GM23338 (cell line): Measurements from ENCODE around the gene CRACR2A. TPM values are rescaled to one million over a fixed set of nuclear protein-coding genes. Genes with fewer than 3 reads are reported as not detected.

ENCODE experiments used
- ATAC-seq: fragments of 200-7000 bp; cut with Tn5 transposase; 3 replicates; pipeline ENCODE4 v1.9.1; 2020
- DNase-seq: peaks from one replicate; pipeline ENCODE4 v3.0.0-alpha.2; 2015; ENCODE audit warnings: low spot score
- H2AFZ ChIP-seq: fragments of 200-600 bp; sonication (generic); 2 replicates; pipeline ENCODE4 v1.8.0; 2016; ENCODE audit warnings: antibody characterized with exemption, mild to moderate bottlenecking, moderate library complexity
- H3F3A ChIP-seq: fragments of 200-600 bp; sonication (generic); replicated peaks from 2 replicates; pipeline ENCODE4 v1.8.0; 2017; ENCODE audit warnings: antibody characterized with exemption, mixed run types, low read depth
- H3K27ac ChIP-seq: fragments of 200-600 bp; sonication (generic); 2 replicates; pipeline ENCODE4 v1.6.1; 2016; ENCODE audit warnings: low read depth
- H3K27me3 ChIP-seq: fragments of 200-600 bp; sonication (generic); 2 replicates; pipeline ENCODE4 v1.8.0; 2016; ENCODE audit warnings: mild to moderate bottlenecking, mixed run types, moderate library complexity; ENCODE audit not compliant: insufficient read depth
- H3K36me3 ChIP-seq: fragments of 200-600 bp; sonication (generic); 2 replicates; pipeline ENCODE4 v1.8.0; 2016; ENCODE audit warnings: mild to moderate bottlenecking; ENCODE audit not compliant: insufficient read depth
- H3K4me1 ChIP-seq: fragments of 200-600 bp; sonication (generic); 2 replicates; pipeline ENCODE4 v1.8.0; 2016; ENCODE audit warnings: mild to moderate bottlenecking, moderate library complexity; ENCODE audit not compliant: insufficient read depth
- H3K4me2 ChIP-seq: fragments of 200-600 bp; sonication (generic); 2 replicates; pipeline ENCODE4 v1.7.1; 2017; ENCODE audit warnings: mixed run types
- H3K4me3 ChIP-seq: fragments of 200-600 bp; sonication (generic); 2 replicates; pipeline ENCODE4 v1.6.1; 2016; ENCODE audit warnings: mixed run types
- H3K79me2 ChIP-seq: fragments of 200-600 bp; sonication (generic); replicated peaks from 2 replicates; pipeline ENCODE4 v1.8.0; 2017; ENCODE audit warnings: mild to moderate bottlenecking; ENCODE audit not compliant: insufficient read depth
- H3K9me2 ChIP-seq: fragments of 200-600 bp; sonication (generic); 2 replicates; pipeline ENCODE4 v1.8.0; 2017; ENCODE audit not compliant: insufficient read depth
- H4K20me1 ChIP-seq: fragments of 200-600 bp; sonication (generic); replicated peaks from 2 replicates; pipeline ENCODE4 v1.8.0; 2017; ENCODE audit warnings: mild to moderate bottlenecking; ENCODE audit not compliant: insufficient read depth
- H3K27ac Mint-ChIP-seq: 2 replicates; pipeline ENCODE4 v1.8.0; 2020; ENCODE audit warnings: inconsistent platforms, mild to moderate bottlenecking, moderate library complexity, mixed read lengths
- H3K27me3 Mint-ChIP-seq: 3 replicates; pipeline ENCODE4 v1.8.0; 2022; ENCODE audit warnings: low read depth, mild to moderate bottlenecking, moderate library complexity, mixed read lengths, inconsistent platforms; ENCODE audit not compliant: insufficient read depth, poor library complexity
- H3K36me3 Mint-ChIP-seq: 3 replicates; pipeline ENCODE4 v1.8.0; 2021; ENCODE audit warnings: low read depth, mild to moderate bottlenecking, inconsistent platforms, moderate library complexity, mixed read lengths
- H3K4me1 Mint-ChIP-seq: 3 replicates; pipeline ENCODE4 v1.8.0; 2020; ENCODE audit warnings: mild to moderate bottlenecking, inconsistent platforms, mixed read lengths
- H3K4me3 Mint-ChIP-seq: 3 replicates; pipeline ENCODE4 v1.8.0; 2021; ENCODE audit warnings: moderate library complexity, mild to moderate bottlenecking, inconsistent platforms, mixed read lengths
- H3K9me3 Mint-ChIP-seq: 3 replicates; pipeline ENCODE4 v1.8.0; 2020; ENCODE audit warnings: moderate library complexity, mild to moderate bottlenecking, inconsistent platforms, mixed read lengths
- CREB1 ChIP-seq: fragments of 250-450 bp; sonication (Bioruptor Pico); IDR thresholded peaks from 2 replicates; pipeline ENCODE4 v1.5.0; 2020; ENCODE audit warnings: low read depth, mild to moderate bottlenecking, moderate library complexity
- EZH2 ChIP-seq: fragments of 200-600 bp; sonication (generic); IDR thresholded peaks from one replicate; pipeline ENCODE4 v1.8.0; 2017; ENCODE audit warnings: antibody characterized with exemption, mild to moderate bottlenecking, low read depth; ENCODE audit not compliant: unreplicated experiment
- EZH2phosphoT487 ChIP-seq: fragments of 200-600 bp; sonication (generic); IDR thresholded peaks from one replicate; pipeline ENCODE4 v1.8.1; 2018; ENCODE audit warnings: antibody characterized with exemption; ENCODE audit not compliant: unreplicated experiment
- JUNB ChIP-seq: IDR thresholded peaks from one replicate; pipeline ENCODE4 v1.6.1; 2016; ENCODE audit warnings: antibody characterized with exemption; ENCODE audit not compliant: unreplicated experiment
- NANOG ChIP-seq: IDR thresholded peaks from 2 replicates; pipeline ENCODE4 v1.6.1; 2016; ENCODE audit warnings: antibody characterized with exemption, borderline replicate concordance
- POLR2AphosphoS5 ChIP-seq: IDR thresholded peaks from 2 replicates; pipeline ENCODE4 v1.6.1; 2016; ENCODE audit warnings: antibody characterized with exemption, low read depth
- REST ChIP-seq: IDR thresholded peaks from one replicate; pipeline ENCODE4 v1.6.1; 2018; ENCODE audit warnings: antibody characterized with exemption; ENCODE audit not compliant: unreplicated experiment
- STAT1 ChIP-seq: IDR thresholded peaks from one replicate; pipeline ENCODE4 v1.6.1; 2016; ENCODE audit warnings: antibody characterized with exemption; ENCODE audit not compliant: unreplicated experiment
- ZNF114 ChIP-seq: fragments of 250-450 bp; sonication (Bioruptor Pico); IDR thresholded peaks from 2 replicates; pipeline ENCODE4 v1.5.0; 2020; ENCODE audit warnings: mild to moderate bottlenecking, moderate library complexity
- ZNF331 ChIP-seq: fragments of 250-450 bp; sonication (Bioruptor Pico); IDR thresholded peaks from 2 replicates; pipeline ENCODE4 v1.5.0; 2020; ENCODE audit warnings: low read depth, mild to moderate bottlenecking, moderate library complexity
- polyA plus RNA-seq: library from polyadenylated mRNA; unstranded; fragments of >200 nt; fragmentation: Nextera tagmentation; extraction: Ambion mirVana; gene quantifications from 2 replicates; pipeline ENCODE4 v1.2.1, GENCODE V29; 2016
- total RNA-seq: library from RNA; depleted of rRNA; stranded (reverse); fragments of >200 nt; shearing (Covaris generic); gene quantifications from 2 replicates; pipeline ENCODE4 v1.2.3, GENCODE V29; 2014
- TF ChIP-seq, protein P1 (sequence below): fragments of 250-450 bp; sonication (Bioruptor Pico); IDR thresholded peaks from 2 replicates; pipeline ENCODE4 v1.5.0; 2020; ENCODE audit warnings: mild to moderate bottlenecking, moderate library complexity
- TF ChIP-seq, protein P2 (sequence below): IDR thresholded peaks from 2 replicates; pipeline ENCODE4 v1.6.1; 2016; ENCODE audit warnings: antibody characterized with exemption
- TF ChIP-seq, protein P3 (sequence below), 2 experiments: fragments of 200-600 bp in 1 of 2; sonication (generic) in 1 of 2; conservative IDR thresholded peaks; 2 replicates each; pipeline versions ENCODE4 v1.5.1 to v1.6.1; 2016 to 2017; ENCODE audit warnings: antibody characterized with exemption in 2 of 2, low read depth in 2 of 2, mild to moderate bottlenecking in 2 of 2, moderate library complexity in 1 of 2

The CRACR2A gene
- total and polyA plus RNA-seq, 2 experiments from 2014 or later, result 1.5 to 3.0 TPM

GRCh38 chr12:3795492-3796133 is 42.7 kb upstream of the CRACR2A start:
- TF ChIP-seq EZH2phosphoT487 (no peak), STAT1 (no peak), POLR2AphosphoS5 (no peak), NANOG (no peak), REST (no peak), ZNF331 (no peak), CREB1 (CRISPR knock-in tag) (no peak), JUNB (no peak), EZH2 (no peak), ZNF114 (CRISPR knock-in tag) (no peak)
- TF ChIP-seq, protein P1, sequence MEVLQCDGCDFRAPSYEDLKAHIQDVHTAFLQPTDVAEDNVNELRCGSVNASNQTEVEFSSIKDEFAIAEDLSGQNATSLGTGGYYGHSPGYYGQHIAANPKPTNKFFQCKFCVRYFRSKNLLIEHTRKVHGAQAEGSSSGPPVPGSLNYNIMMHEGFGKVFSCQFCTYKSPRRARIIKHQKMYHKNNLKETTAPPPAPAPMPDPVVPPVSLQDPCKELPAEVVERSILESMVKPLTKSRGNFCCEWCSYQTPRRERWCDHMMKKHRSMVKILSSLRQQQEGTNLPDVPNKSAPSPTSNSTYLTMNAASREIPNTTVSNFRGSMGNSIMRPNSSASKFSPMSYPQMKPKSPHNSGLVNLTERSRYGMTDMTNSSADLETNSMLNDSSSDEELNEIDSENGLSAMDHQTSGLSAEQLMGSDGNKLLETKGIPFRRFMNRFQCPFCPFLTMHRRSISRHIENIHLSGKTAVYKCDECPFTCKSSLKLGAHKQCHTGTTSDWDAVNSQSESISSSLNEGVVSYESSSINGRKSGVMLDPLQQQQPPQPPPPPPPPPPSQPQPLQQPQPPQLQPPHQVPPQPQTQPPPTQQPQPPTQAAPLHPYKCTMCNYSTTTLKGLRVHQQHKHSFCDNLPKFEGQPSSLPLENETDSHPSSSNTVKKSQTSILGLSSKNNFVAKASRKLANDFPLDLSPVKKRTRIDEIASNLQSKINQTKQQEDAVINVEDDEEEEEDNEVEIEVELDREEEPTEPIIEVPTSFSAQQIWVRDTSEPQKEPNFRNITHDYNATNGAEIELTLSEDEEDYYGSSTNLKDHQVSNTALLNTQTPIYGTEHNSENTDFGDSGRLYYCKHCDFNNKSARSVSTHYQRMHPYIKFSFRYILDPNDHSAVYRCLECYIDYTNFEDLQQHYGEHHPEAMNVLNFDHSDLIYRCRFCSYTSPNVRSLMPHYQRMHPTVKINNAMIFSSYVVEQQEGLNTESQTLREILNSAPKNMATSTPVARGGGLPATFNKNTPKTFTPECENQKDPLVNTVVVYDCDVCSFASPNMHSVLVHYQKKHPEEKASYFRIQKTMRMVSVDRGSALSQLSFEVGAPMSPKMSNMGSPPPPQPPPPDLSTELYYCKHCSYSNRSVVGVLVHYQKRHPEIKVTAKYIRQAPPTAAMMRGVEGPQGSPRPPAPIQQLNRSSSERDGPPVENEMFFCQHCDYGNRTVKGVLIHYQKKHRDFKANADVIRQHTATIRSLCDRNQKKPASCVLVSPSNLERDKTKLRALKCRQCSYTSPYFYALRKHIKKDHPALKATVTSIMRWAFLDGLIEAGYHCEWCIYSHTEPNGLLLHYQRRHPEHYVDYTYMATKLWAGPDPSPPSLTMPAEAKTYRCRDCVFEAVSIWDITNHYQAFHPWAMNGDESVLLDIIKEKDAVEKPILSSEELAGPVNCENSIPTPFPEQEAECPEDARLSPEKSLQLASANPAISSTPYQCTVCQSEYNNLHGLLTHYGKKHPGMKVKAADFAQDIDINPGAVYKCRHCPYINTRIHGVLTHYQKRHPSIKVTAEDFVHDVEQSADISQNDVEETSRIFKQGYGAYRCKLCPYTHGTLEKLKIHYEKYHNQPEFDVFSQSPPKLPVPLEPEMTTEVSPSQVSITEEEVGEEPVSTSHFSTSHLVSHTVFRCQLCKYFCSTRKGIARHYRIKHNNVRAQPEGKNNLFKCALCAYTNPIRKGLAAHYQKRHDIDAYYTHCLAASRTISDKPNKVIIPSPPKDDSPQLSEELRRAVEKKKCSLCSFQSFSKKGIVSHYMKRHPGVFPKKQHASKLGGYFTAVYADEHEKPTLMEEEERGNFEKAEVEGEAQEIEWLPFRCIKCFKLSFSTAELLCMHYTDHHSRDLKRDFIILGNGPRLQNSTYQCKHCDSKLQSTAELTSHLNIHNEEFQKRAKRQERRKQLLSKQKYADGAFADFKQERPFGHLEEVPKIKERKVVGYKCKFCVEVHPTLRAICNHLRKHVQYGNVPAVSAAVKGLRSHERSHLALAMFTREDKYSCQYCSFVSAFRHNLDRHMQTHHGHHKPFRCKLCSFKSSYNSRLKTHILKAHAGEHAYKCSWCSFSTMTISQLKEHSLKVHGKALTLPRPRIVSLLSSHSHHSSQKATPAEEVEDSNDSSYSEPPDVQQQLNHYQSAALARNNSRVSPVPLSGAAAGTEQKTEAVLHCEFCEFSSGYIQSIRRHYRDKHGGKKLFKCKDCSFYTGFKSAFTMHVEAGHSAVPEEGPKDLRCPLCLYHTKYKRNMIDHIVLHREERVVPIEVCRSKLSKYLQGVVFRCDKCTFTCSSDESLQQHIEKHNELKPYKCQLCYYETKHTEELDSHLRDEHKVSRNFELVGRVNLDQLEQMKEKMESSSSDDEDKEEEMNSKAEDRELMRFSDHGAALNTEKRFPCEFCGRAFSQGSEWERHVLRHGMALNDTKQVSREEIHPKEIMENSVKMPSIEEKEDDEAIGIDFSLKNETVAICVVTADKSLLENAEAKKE, result no peak
- TF ChIP-seq, protein P2, sequence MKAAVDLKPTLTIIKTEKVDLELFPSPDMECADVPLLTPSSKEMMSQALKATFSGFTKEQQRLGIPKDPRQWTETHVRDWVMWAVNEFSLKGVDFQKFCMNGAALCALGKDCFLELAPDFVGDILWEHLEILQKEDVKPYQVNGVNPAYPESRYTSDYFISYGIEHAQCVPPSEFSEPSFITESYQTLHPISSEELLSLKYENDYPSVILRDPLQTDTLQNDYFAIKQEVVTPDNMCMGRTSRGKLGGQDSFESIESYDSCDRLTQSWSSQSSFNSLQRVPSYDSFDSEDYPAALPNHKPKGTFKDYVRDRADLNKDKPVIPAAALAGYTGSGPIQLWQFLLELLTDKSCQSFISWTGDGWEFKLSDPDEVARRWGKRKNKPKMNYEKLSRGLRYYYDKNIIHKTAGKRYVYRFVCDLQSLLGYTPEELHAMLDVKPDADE, result no peak
- TF ChIP-seq, protein P3, sequence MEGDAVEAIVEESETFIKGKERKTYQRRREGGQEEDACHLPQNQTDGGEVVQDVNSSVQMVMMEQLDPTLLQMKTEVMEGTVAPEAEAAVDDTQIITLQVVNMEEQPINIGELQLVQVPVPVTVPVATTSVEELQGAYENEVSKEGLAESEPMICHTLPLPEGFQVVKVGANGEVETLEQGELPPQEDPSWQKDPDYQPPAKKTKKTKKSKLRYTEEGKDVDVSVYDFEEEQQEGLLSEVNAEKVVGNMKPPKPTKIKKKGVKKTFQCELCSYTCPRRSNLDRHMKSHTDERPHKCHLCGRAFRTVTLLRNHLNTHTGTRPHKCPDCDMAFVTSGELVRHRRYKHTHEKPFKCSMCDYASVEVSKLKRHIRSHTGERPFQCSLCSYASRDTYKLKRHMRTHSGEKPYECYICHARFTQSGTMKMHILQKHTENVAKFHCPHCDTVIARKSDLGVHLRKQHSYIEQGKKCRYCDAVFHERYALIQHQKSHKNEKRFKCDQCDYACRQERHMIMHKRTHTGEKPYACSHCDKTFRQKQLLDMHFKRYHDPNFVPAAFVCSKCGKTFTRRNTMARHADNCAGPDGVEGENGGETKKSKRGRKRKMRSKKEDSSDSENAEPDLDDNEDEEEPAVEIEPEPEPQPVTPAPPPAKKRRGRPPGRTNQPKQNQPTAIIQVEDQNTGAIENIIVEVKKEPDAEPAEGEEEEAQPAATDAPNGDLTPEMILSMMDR (conservative IDR thresholded peaks at IDR 0.05; ENCODE audit: low read depth in 2 of 2), result no peak
- no peak for DNase-seq
- no peak overlapping the region for H3K4me2 ChIP-seq
- Mint-ChIP-seq H3K27ac (no peak overlapping the region), H3K36me3 (peaks cover 6% of the 10 kb centered on the region; the same call in 2 of the 3 replicates), H3K4me1 (peaks cover 32% of the 10 kb centered on the region), H3K27me3 (no peaks in the 10 kb centered on the region), H3K9me3 (no peaks in the 10 kb centered on the region; the same call in 2 of the 3 replicates), H3K4me3 (no peak overlapping the region)
- no peaks in the 10 kb centered on the region for H3K79me2 ChIP-seq
- no peak overlapping the region for H3K27ac ChIP-seq
- ATAC-seq, result no peak
- H3F3A ChIP-seq, result no peaks in the 10 kb centered on the region
- H4K20me1 ChIP-seq, result no peaks in the 10 kb centered on the region
- H3K27me3 ChIP-seq, result no peaks in the 10 kb centered on the region
- no peak overlapping the region for H3K4me3 ChIP-seq
- no peak overlapping the region for H2AFZ ChIP-seq
- H3K36me3 ChIP-seq, result no peaks in the 10 kb centered on the region
- H3K9me2 ChIP-seq, result no peaks in the 10 kb centered on the region
- H3K4me1 ChIP-seq, result peaks cover 26% of the 10 kb centered on the region
